Esophagus squamous epithelium (tissue), 5 donors: ENCODE measurements around the gene ABCB1. TPM values are rescaled to one million over a fixed set of nuclear protein-coding genes. Genes with fewer than 3 reads are reported as not detected.

ENCODE experiments used
- DNase-seq: peaks from one replicate; lab custom pipeline; 2025; lab: John Stamatoyannopoulos, UW
- H3K27ac ChIP-seq, 4 donors: fragments of 200-600 bp; sonication (generic); one replicate each; pipeline ENCODE4 v1.5.1; 2016 to 2019; ENCODE audit warnings: mild to moderate bottlenecking in 1 of 4
- H3K27me3 ChIP-seq, 4 donors: fragments of 200-600 bp; sonication (generic); 1 replicate in 3 of 4; 2 replicates in 1 of 4; pipeline versions ENCODE4 v1.5.1 to v1.6.0; 2017 to 2021; ENCODE audit warnings: antibody characterized with exemption in 1 of 4
- H3K36me3 ChIP-seq, 3 donors: fragments of 200-600 bp; sonication (generic); one replicate each; pipeline ENCODE4 v1.5.1; 2016 to 2019
- H3K4me1 ChIP-seq, 3 donors: fragments of 200-600 bp; sonication (generic); one replicate each; pipeline ENCODE4 v1.5.1; 2017 to 2019
- H3K4me3 ChIP-seq, 4 donors: fragments of 200-600 bp; sonication (generic); 1 replicate in 3 of 4; 2 replicates in 1 of 4; pipeline ENCODE4 v1.5.1; 2016 to 2019; ENCODE audit warnings: mild to moderate bottlenecking in 2 of 4, moderate library complexity in 1 of 4
- H3K9me3 ChIP-seq, 3 donors: fragments of 200-600 bp; sonication (generic); one replicate each; pipeline ENCODE4 v1.5.1; 2016 to 2019
- POLR2A ChIP-seq, 4 donors: fragments of 450-650 bp; IDR thresholded peaks; one replicate each; pipeline ENCODE4 v1.6.1; 2017; ENCODE audit warnings: antibody characterized with exemption in 4 of 4, mild to moderate bottlenecking in 4 of 4, moderate library complexity in 3 of 4
- WGBS, 2 donors: methylation state at CpG; one replicate each; pipeline ENCODE4 v1.1.5; 2018; 5-methylcytosine and 5-hydroxymethylcytosine counted together
- intact Hi-C: fragments of 100-400 bp; cut with DNase I; formaldehyde crosslinking; loops from one replicate; pipeline ENCODE4 v1.15.0; 2022
- total RNA-seq, 4 donors: library from RNA; depleted of rRNA; stranded (reverse); fragments of >200 nt; gene quantifications; one replicate each; pipeline ENCODE4 v1.1.0, GENCODE V29; 2016
- TF ChIP-seq, protein P1 (sequence below), 6 experiments: fragments of 450-650 bp in 4 of 6; fragments of 200-600 bp in 2 of 6; sonication (generic) in 2 of 6; IDR thresholded peaks; one replicate each; pipeline ENCODE4 v1.5.1; 2016 to 2019; ENCODE audit warnings: antibody characterized with exemption in 6 of 6, mild to moderate bottlenecking in 4 of 6, moderate library complexity in 4 of 6
- donor health status: DM: yes; HTN: yes; CAD: no.

Gene ABCB1
- total RNA-seq, 4 donors from 2014 or later = 0.91 to 15.4 (median 3.1) TPM

DNA sequence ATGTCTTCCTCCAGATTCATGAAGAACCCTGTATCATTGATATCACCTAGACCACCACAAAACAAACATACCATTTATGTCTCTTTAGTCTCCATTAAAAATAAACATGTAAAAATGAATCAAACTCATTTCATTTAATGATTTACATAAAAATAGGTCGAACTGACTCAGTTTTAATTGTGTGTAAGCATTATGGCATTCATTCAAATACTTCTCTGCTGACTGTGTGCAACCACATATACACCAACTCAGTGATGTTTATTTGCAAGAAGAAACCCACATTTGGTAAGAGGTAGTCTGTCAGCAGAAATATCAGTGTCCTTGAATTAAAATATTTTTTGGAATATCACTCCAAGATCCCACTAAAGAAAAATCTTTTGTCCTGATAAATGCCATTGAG, 30.5 kb downstream of the ABCB1 start:
- WGBS, 2 donors = 26 to 27% methylated on average over 1 of the region's 1 CpG
- no peak for DNase-seq
- no peak overlapping the region for H3K27ac ChIP-seq
- H3K27me3 ChIP-seq = no peaks in the 10 kb centered on the region
- no peak overlapping the region for H3K4me3 ChIP-seq
- no peaks in the 10 kb centered on the region for H3K4me1 ChIP-seq
- no peaks in the 10 kb centered on the region for H3K9me3 ChIP-seq
- TF ChIP-seq POLR2A (IDR thresholded peaks at IDR 0.05) = no peak
- TF ChIP-seq, protein P1, sequence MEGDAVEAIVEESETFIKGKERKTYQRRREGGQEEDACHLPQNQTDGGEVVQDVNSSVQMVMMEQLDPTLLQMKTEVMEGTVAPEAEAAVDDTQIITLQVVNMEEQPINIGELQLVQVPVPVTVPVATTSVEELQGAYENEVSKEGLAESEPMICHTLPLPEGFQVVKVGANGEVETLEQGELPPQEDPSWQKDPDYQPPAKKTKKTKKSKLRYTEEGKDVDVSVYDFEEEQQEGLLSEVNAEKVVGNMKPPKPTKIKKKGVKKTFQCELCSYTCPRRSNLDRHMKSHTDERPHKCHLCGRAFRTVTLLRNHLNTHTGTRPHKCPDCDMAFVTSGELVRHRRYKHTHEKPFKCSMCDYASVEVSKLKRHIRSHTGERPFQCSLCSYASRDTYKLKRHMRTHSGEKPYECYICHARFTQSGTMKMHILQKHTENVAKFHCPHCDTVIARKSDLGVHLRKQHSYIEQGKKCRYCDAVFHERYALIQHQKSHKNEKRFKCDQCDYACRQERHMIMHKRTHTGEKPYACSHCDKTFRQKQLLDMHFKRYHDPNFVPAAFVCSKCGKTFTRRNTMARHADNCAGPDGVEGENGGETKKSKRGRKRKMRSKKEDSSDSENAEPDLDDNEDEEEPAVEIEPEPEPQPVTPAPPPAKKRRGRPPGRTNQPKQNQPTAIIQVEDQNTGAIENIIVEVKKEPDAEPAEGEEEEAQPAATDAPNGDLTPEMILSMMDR (IDR thresholded peaks at IDR 0.05) = no peak
- peaks cover 0 to 4% (median 0%) of the 10 kb centered on the region in 3 donors for H3K36me3 ChIP-seq
- intact Hi-C loops = no loop called here

- WGBS, 2 donors = 82 to 100% methylated on average over 1 of the region's 1 CpG
- DNase-seq = no peak
- H3K9me3 ChIP-seq = no peaks in the 10 kb centered on the region
- TF ChIP-seq, protein P1 (IDR thresholded peaks at IDR 0.05) = no peak
- TF ChIP-seq POLR2A (IDR thresholded peaks at IDR 0.05) = no peak
- intact Hi-C loops = no loop called here
- H3K27ac ChIP-seq = no peak overlapping the region
- peaks cover 0 to 4% (median 0%) of the 10 kb centered on the region in 3 donors for H3K36me3 ChIP-seq
- no peaks in the 10 kb centered on the region for H3K4me1 ChIP-seq
- H3K4me3 ChIP-seq = no peak overlapping the region
- H3K27me3 ChIP-seq = no peaks in the 10 kb centered on the region
Measured at GRCh38 chr7:87567052-87567451, 33.6 kb downstream of the ABCB1 start.

GRCh38 chr7:87566311-87566900, 34.3 kb downstream of the ABCB1 start:
- H3K4me3 ChIP-seq = no peak overlapping the region
- no peak for DNase-seq
- WGBS, 2 donors = 80 to 84% methylated on average over 6 of the region's 6 CpGs
- peaks cover 0 to 4% (median 0%) of the 10 kb centered on the region in 3 donors for H3K36me3 ChIP-seq
- intact Hi-C loops = no loop called here
- H3K9me3 ChIP-seq = no peaks in the 10 kb centered on the region
- no peaks in the 10 kb centered on the region for H3K4me1 ChIP-seq
- no peak for TF ChIP-seq POLR2A (IDR thresholded peaks at IDR 0.05)
- TF ChIP-seq, protein P1 (IDR thresholded peaks at IDR 0.05) = no peak
- no peaks in the 10 kb centered on the region for H3K27me3 ChIP-seq
- H3K27ac ChIP-seq = no peak overlapping the region

GRCh38 chr7:87565877-87566276, 34.8 kb downstream of the ABCB1 start:
- no peaks in the 10 kb centered on the region for H3K4me1 ChIP-seq
- WGBS, 2 donors = 63 to 66% methylated on average over 3 of the region's 3 CpGs
- H3K4me3 ChIP-seq = no peak overlapping the region
- no peak for DNase-seq
- no peaks in the 10 kb centered on the region for H3K9me3 ChIP-seq
- no peaks in the 10 kb centered on the region for H3K27me3 ChIP-seq
- no peak overlapping the region for H3K27ac ChIP-seq
- H3K36me3 ChIP-seq = peaks cover 0 to 4% (median 0%) of the 10 kb centered on the region in 3 donors
- intact Hi-C loops = no loop called here
- TF ChIP-seq POLR2A (IDR thresholded peaks at IDR 0.05) = no peak
- TF ChIP-seq, protein P1 (IDR thresholded peaks at IDR 0.05) = no peak

DNA sequence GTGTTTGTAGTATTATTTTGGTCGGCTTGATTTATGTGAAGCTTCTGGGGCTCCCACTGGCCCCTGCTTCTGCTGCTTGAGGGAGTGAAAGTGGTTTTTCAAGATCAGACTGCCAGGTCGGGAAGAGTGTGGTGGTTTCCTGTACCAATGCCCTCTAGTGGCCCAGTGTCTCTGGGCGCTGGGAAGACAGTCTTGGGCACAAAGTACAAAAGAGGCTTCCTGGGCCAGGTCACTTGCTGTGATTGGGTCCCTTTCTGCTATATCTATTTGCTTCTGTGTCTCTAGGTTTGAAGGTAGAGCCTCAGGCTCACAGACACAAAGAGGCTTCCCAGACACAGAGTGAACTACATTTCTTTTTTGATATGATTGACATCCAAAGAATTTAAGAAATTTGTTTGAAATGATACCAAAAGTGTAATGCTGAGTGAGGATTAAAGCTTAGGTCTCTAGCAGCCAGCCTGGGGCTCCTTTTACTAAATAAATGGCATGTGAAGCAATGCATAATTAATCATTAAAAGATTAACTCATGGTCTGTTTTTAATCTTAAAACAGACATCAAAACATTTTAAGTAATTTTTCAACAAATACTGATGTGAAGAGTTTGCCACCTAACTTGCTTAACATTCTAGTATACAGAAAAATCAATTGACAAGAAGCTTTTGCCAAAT, 36.3 kb downstream of the ABCB1 start:
- Histone ChIP-seq H3K27me3 (no peaks in the 10 kb centered on the region), H3K27ac (no peak overlapping the region), H3K4me1 (no peaks in the 10 kb centered on the region), H3K4me3 (no peak overlapping the region), H3K36me3 (peaks cover 0 to 4% (median 0%) of the 10 kb centered on the region in 3 donors), H3K9me3 (no peaks in the 10 kb centered on the region)
- TF ChIP-seq POLR2A (IDR thresholded peaks at IDR 0.05) = no peak
- TF ChIP-seq, protein P1 (IDR thresholded peaks at IDR 0.05) = peak in 3 of 6 experiments; percentile 22 to 28 (median 23)
- intact Hi-C loops = no loop called here
- 25 to 26% methylated on average over 2 of the region's 3 CpGs for WGBS, 2 donors
- DNase-seq = no peak
